IPS-18c (cell line): ENCODE data around the gene AP3D1.
"Not testable (repeated sequence)": the region's sequence is repeated elsewhere in the genome, so short reads cannot be mapped to it uniquely, and the experiment has no call there.

Experiments used
- H3K4me3 ChIP-seq: 2 replicates; pipeline ENCODE4 v1.7.0; 2013; ENCODE audit warnings: low read depth, mild to moderate bottlenecking, low read length, moderate library complexity; ENCODE audit not compliant: insufficient read depth
- H3K9me3 ChIP-seq: one replicate; pipeline ENCODE4 v1.6.1; 2013; ENCODE audit warnings: mild to moderate bottlenecking, low read length, moderate library complexity; ENCODE audit not compliant: control insufficient read depth, insufficient read depth

AP3D1 gene

DNA sequence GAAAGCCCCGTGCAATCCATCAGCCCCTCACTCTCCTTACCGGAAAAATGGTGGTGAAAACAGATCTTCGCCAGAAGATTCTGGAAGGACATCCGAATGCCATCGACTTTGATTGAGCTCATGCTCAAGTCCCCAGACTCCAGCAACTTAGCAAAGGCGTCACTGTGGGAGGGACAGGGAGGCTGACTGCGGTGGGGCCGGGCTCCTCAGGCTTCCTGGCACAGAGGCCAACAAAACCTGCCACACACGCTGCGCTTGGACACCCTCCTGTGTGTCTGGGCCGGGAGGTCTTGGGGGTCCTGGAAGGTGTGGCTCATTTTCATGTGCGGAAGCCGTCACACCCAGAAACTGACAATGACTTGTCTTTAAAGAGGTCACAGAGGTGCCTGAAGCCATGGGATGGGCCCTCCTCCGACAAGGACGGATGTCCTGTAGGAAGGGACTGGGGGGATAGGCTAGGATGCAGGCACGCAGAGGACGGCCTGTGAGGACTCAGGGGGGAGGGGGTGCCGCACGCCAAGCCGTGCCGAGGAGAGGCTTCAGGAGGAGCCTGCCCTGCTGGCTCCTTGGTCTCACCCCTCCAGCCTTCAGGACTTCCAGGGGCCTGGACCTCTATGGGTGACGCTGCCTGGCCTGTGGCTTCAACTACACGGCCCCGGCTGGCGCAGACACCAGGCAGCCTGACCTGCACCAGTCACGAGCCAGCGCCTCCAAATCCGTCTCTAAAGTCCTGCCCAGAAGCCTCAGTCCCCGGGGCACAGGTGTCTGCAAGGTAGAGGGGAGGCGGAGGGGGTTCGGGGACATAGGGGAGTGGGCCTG lies 42.1 kb downstream of the AP3D1 start:
- H3K9me3 ChIP-seq = peaks cover 2% of the 10 kb centered on the region
- H3K4me3 ChIP-seq = no peak overlapping the region

- Histone ChIP-seq H3K9me3 (peaks cover 2% of the 10 kb centered on the region), H3K4me3 (no peak overlapping the region)
Measured at GRCh38 chr19:2108251-2109016, 42.9 kb downstream of the AP3D1 start.

- Histone ChIP-seq H3K9me3 (peaks cover 2% of the 10 kb centered on the region), H3K4me3 (no peak overlapping the region)
Measured at GRCh38 chr19:2103045-2103707, 48.2 kb downstream of the AP3D1 start.

GRCh38 chr19:2101417-2102335 lies 49.7 kb downstream of the AP3D1 start:
- no peaks in the 10 kb centered on the region for H3K9me3 ChIP-seq
- no peak overlapping the region for H3K4me3 ChIP-seq

- no peaks in the 10 kb centered on the region for H3K9me3 ChIP-seq
- H3K4me3 ChIP-seq = no peak overlapping the region
Measured at GRCh38 chr19:2100719-2101061, 50.7 kb downstream of the AP3D1 start.

- no peak overlapping the region for H3K4me3 ChIP-seq
- H3K9me3 ChIP-seq = no peaks in the 10 kb centered on the region
Measured at GRCh38 chr19:2099937-2100718, 51.2 kb downstream of the AP3D1 start.

DNA sequence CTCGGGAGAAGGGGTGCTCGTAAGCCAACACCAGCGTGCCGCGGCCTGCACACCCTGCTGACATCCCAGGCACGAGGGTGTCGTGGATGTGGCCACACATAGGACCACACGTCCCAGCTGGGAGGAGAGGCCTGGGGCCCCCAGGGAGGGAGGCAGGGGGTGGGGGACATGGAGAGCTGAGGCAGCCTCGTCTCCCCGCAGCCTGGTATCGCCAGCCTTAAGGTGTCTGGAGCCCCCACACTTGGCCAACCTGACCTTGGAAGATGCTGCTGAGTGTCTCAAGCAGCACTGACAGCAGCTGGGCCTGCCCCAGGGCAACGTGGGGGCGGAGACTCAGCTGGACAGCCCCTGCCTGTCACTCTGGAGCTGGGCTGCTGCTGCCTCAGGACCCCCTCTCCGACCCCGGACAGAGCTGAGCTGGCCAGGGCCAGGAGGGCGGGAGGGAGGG lies 52.3 kb downstream of the AP3D1 start:
- no peak overlapping the region for H3K4me3 ChIP-seq
- no peaks in the 10 kb centered on the region for H3K9me3 ChIP-seq

- Histone ChIP-seq H3K4me3 (no peak overlapping the region), H3K9me3 (no peaks in the 10 kb centered on the region)
Measured at GRCh38 chr19:2097886-2098327, 53.5 kb downstream of the AP3D1 start.

DNA sequence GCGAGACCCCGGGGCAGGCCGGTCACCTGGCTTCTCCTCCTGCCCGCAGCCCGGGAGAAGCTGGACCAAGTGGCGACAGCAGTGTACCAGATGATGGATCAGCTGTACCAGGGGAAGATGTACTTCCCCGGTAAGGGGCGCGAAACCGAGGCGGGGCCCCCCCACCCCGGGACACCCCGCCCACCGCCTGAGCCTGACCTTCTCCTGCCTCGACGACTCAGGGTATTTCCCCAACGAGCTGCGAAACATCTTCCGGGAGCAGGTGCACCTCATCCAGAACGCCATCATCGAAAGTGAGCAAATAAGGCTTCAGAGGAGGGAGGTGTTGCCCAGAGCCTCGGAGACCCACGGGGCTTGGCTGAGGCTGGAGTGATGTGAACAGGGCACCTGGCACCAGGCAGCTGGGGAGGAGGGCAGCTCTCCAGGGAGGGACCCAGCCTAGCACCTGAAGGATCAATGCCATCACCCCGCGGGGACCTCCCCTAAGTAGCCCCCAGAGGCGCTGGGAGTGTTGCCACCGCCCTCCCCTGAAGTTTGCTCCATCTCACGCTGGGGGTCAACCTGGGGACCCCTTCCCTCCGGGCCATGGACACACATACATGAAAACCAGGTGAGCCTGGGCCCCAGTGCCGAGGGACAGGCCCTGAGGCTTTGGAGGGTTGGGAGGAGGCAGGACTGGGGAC lies 54.0 kb downstream of the AP3D1 start:
- Histone ChIP-seq H3K9me3 (no peaks in the 10 kb centered on the region), H3K4me3 (peak overlapping the region; percentile 56)

- H3K4me3 ChIP-seq = peak within 1 kb of the TSS; percentile 79
- H3K9me3 ChIP-seq = no peaks in the 10 kb centered on the region
Measured at GRCh38 chr19:2096480-2097202, 54.7 kb downstream of the AP3D1 start, which contains the start of gene IZUMO4. Gene IZUMO4 (plus strand): TSS chr19:2096915. CDS start chr19:2096946, 31 bp downstream.

- H3K9me3 ChIP-seq = no peaks in the 10 kb centered on the region
- peak within 1 kb of the TSS; percentile 79 for H3K4me3 ChIP-seq
Measured at GRCh38 chr19:2096034-2096479, 55.3 kb downstream of the AP3D1 start, which contains the start of gene MOB3A. Gene MOB3A (minus strand): TSS chr19:2096326. CDS start chr19:2078560, 17,766 bp downstream.

- not testable (repeated sequence) for H3K4me3 ChIP-seq, H3K9me3 ChIP-seq
Measured at GRCh38 chr19:2091926-2092525, 59.3 kb downstream of the AP3D1 start.

DNA sequence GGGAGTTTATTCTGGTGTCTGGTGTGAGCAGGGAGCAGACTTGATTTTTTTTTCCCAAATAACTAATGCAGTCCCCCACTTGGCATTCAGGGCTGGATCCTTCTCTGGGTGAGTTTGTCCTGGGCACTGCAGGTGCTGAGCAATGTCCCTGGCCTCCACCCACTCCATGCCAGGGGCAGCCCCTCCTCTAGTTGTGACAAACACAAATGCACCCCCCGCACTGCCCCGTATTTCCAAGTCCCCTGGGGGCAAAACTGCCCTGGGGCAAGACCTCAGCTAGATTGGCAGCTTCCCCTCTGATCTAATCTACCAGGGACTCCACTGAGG lies 61.7 kb downstream of the AP3D1 start:
- H3K9me3 ChIP-seq = no peaks in the 10 kb centered on the region
- H3K4me3 ChIP-seq = no peak overlapping the region

DNA sequence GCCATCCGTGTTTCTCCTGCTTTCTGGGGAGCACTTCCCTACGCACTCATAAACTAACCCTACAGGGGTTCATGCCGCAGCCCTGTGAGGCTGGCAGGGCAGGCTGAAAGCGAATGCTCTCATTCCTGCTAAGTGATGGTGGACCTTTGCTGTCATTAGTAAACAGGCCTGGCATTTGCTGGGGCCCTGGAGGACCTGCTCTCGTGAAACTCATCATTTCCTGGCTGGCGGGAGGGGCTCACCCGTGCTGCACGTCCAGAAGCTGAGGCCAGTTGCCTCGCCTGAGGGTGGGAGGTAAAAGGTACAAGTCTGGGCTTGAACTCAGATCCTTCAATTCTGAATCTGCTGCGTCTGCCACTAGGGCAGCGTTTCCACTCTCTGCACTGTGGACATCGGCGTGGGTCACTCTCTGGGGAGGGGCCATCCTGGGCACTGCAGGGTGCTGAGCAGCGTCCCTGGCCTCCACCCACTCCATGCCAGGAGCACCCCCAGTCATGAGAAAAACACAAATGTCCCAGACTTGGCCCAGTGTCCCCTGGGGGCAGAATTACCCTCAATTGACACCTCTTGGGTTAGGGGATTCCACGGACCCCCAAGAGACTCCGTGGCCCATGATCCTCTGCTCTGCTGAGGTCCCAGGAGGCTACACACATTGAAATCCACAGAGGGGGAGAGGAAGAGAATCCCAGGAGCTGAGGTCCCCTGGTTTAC lies 62.2 kb downstream of the AP3D1 start:
- H3K4me3 ChIP-seq = no peak overlapping the region
- no peaks in the 10 kb centered on the region for H3K9me3 ChIP-seq
